ENCODE data around the gene DDB1. TPM values are rescaled to one million over a fixed set of nuclear protein-coding genes. Genes with fewer than 3 reads are reported as not detected.

Gene DDB1
- total RNA-seq, 1 donor from 2014 or later, result 259 TPM

GRCh38 chr11:61294717-61295595 is 37.9 kb downstream of the DDB1 start, which contains the start of gene VWCE:
VWCE (minus strand) TSS chr11:61295316; CDS start chr11:61295037, 279 bp downstream.
- intact Hi-C loops (cut with micrococcal nuclease), result loop anchor here (1.0 to 2.0 kb wide), 3 partner anchors 38 to 67 kb away; partner anchors contain the start of genes DDB1, TKFC and TMEM138
- Mint-ChIP-seq H3K4me1 (ENCODE audit: low read depth) (peaks cover 28% of the 10 kb centered on the region), H3K4me3 (peak within 1 kb of the TSS; percentile 83), H3K36me3 (ENCODE audit: low read depth) (peaks cover 30% of the 10 kb centered on the region), H3K27me3 (ENCODE audit: insufficient read depth) (peaks cover 16% of the 10 kb centered on the region), H3K9me3 (no peaks in the 10 kb centered on the region), H3K27ac (peak within 1 kb of the TSS; percentile 79)
- DNase-seq (ENCODE audit: low spot score), result peak; percentile 64

- H3K9me3 Mint-ChIP-seq, result no peaks in the 10 kb centered on the region
- intact Hi-C loops (cut with micrococcal nuclease), result loop anchor here (1.0 to 2.0 kb wide), 3 partner anchors 39 to 68 kb away; partner anchors contain the start of genes DDB1, TKFC and TMEM138
- peaks cover 16% of the 10 kb centered on the region for H3K27me3 Mint-ChIP-seq (ENCODE audit: insufficient read depth)
Observed at GRCh38 chr11:61293867-61294716, 38.8 kb downstream of the DDB1 start.

GRCh38 chr11:61292356-61292755 is 40.5 kb downstream of the DDB1 start:
- Mint-ChIP-seq H3K4me3 (peak overlapping the region; percentile 48), H3K27ac (no peak overlapping the region), H3K4me1 (ENCODE audit: low read depth) (peaks cover 10% of the 10 kb centered on the region), H3K9me3 (no peaks in the 10 kb centered on the region), H3K27me3 (ENCODE audit: insufficient read depth) (peaks cover 16% of the 10 kb centered on the region), H3K36me3 (ENCODE audit: low read depth) (peaks cover 13% of the 10 kb centered on the region)
- intact Hi-C loops (cut with micrococcal nuclease), result no loop called here
- no peak for DNase-seq (ENCODE audit: low spot score)

More at GRCh38 chr11:61293867-61294716, 38.8 kb downstream of the DDB1 start:
- Mint-ChIP-seq H3K4me1 (ENCODE audit: low read depth) (peaks cover 28% of the 10 kb centered on the region), H3K36me3 (ENCODE audit: low read depth) (peaks cover 26% of the 10 kb centered on the region), H3K4me3 (peak overlapping the region; percentile 88), H3K27ac (peak overlapping the region; percentile 84)
- no peak for DNase-seq (ENCODE audit: low spot score)

GRCh38 chr11:61290905-61291690 is 41.8 kb downstream of the DDB1 start:
- no peak for DNase-seq (ENCODE audit: low spot score)
- intact Hi-C loops (cut with micrococcal nuclease), result no loop called here
- Mint-ChIP-seq H3K4me3 (no peak overlapping the region), H3K27me3 (ENCODE audit: insufficient read depth) (peaks cover 14% of the 10 kb centered on the region), H3K9me3 (no peaks in the 10 kb centered on the region), H3K4me1 (ENCODE audit: low read depth) (peaks cover 4% of the 10 kb centered on the region), H3K27ac (no peak overlapping the region), H3K36me3 (ENCODE audit: low read depth) (peaks cover 7% of the 10 kb centered on the region)

GRCh38 chr11:61287338-61287977 is 45.4 kb downstream of the DDB1 start:
- Mint-ChIP-seq H3K27ac (no peak overlapping the region), H3K4me1 (ENCODE audit: low read depth) (no peaks in the 10 kb centered on the region), H3K27me3 (ENCODE audit: insufficient read depth) (peaks cover 3% of the 10 kb centered on the region), H3K36me3 (ENCODE audit: low read depth) (no peaks in the 10 kb centered on the region), H3K4me3 (no peak overlapping the region), H3K9me3 (no peaks in the 10 kb centered on the region)
- intact Hi-C loops (cut with micrococcal nuclease), result no loop called here
- DNase-seq (ENCODE audit: low spot score), result no peak

- intact Hi-C loops (cut with micrococcal nuclease), result no loop called here
- Mint-ChIP-seq H3K4me3 (no peak overlapping the region), H3K9me3 (no peaks in the 10 kb centered on the region), H3K27ac (no peak overlapping the region), H3K4me1 (ENCODE audit: low read depth) (no peaks in the 10 kb centered on the region), H3K36me3 (ENCODE audit: low read depth) (no peaks in the 10 kb centered on the region), H3K27me3 (ENCODE audit: insufficient read depth) (peaks cover 1% of the 10 kb centered on the region)
- DNase-seq (ENCODE audit: low spot score), result no peak
Observed at GRCh38 chr11:61283613-61284012, 49.3 kb downstream of the DDB1 start.

GRCh38 chr11:61281581-61282250 is 51.2 kb downstream of the DDB1 start:
- H3K4me3 Mint-ChIP-seq, result no peak overlapping the region
- H3K27me3 Mint-ChIP-seq (ENCODE audit: insufficient read depth), result peaks cover 1% of the 10 kb centered on the region
- peaks cover 4% of the 10 kb centered on the region for H3K4me1 Mint-ChIP-seq (ENCODE audit: low read depth)
- H3K27ac Mint-ChIP-seq, result no peak overlapping the region
- intact Hi-C loops (cut with micrococcal nuclease), result no loop called here
- no peaks in the 10 kb centered on the region for H3K36me3 Mint-ChIP-seq (ENCODE audit: low read depth)
- H3K9me3 Mint-ChIP-seq, result no peaks in the 10 kb centered on the region
- DNase-seq (ENCODE audit: low spot score), result no peak

- H3K27ac Mint-ChIP-seq, result no peak overlapping the region
- H3K9me3 Mint-ChIP-seq, result no peaks in the 10 kb centered on the region
- H3K36me3 Mint-ChIP-seq (ENCODE audit: low read depth), result no peaks in the 10 kb centered on the region
- peaks cover 1% of the 10 kb centered on the region for H3K27me3 Mint-ChIP-seq (ENCODE audit: insufficient read depth)
- H3K4me3 Mint-ChIP-seq, result no peak overlapping the region
- H3K4me1 Mint-ChIP-seq (ENCODE audit: low read depth), result peaks cover 4% of the 10 kb centered on the region
- intact Hi-C loops (cut with micrococcal nuclease), result no loop called here
- DNase-seq (ENCODE audit: low spot score), result no peak
Observed at GRCh38 chr11:61280883-61281580, 51.9 kb downstream of the DDB1 start.

- DNase-seq (ENCODE audit: low spot score), result no peak
- intact Hi-C loops (cut with micrococcal nuclease), result no loop called here
- Mint-ChIP-seq H3K9me3 (no peaks in the 10 kb centered on the region), H3K27ac (no peak overlapping the region), H3K4me1 (ENCODE audit: low read depth) (peaks cover 4% of the 10 kb centered on the region), H3K27me3 (ENCODE audit: insufficient read depth) (peaks cover 1% of the 10 kb centered on the region), H3K4me3 (no peak overlapping the region), H3K36me3 (ENCODE audit: low read depth) (no peaks in the 10 kb centered on the region)
Observed at GRCh38 chr11:61279934-61280659, 52.8 kb downstream of the DDB1 start.

GRCh38 chr11:61278001-61278470 is 54.9 kb downstream of the DDB1 start:
- Mint-ChIP-seq H3K4me1 (ENCODE audit: low read depth) (peaks cover 4% of the 10 kb centered on the region), H3K27ac (no peak overlapping the region), H3K4me3 (no peak overlapping the region), H3K9me3 (no peaks in the 10 kb centered on the region), H3K27me3 (ENCODE audit: insufficient read depth) (peaks cover 1% of the 10 kb centered on the region), H3K36me3 (ENCODE audit: low read depth) (no peaks in the 10 kb centered on the region)
- no peak for DNase-seq (ENCODE audit: low spot score)
- intact Hi-C loops (cut with micrococcal nuclease), result no loop called here
